Neural progenitor cell (in vitro differentiated cells): ENCODE measurements around the gene ZNF200.

ENCODE experiments used
- EZH2phosphoT487 ChIP-seq: fragments of 200-600 bp; sonication (generic); IDR thresholded peaks from 2 replicates; pipeline ENCODE4 v1.6.1; 2017; ENCODE audit warnings: antibody characterized with exemption
- TF ChIP-seq, protein P1 (sequence below): fragments of 200-600 bp; sonication (generic); IDR thresholded peaks from 2 replicates; pipeline ENCODE4 v1.5.1; 2017; ENCODE audit warnings: antibody characterized with exemption, mild to moderate bottlenecking

GRCh38 chr16:3202903-3203539 is 31.9 kb downstream of the ZNF200 start:
- TF ChIP-seq, protein P1, sequence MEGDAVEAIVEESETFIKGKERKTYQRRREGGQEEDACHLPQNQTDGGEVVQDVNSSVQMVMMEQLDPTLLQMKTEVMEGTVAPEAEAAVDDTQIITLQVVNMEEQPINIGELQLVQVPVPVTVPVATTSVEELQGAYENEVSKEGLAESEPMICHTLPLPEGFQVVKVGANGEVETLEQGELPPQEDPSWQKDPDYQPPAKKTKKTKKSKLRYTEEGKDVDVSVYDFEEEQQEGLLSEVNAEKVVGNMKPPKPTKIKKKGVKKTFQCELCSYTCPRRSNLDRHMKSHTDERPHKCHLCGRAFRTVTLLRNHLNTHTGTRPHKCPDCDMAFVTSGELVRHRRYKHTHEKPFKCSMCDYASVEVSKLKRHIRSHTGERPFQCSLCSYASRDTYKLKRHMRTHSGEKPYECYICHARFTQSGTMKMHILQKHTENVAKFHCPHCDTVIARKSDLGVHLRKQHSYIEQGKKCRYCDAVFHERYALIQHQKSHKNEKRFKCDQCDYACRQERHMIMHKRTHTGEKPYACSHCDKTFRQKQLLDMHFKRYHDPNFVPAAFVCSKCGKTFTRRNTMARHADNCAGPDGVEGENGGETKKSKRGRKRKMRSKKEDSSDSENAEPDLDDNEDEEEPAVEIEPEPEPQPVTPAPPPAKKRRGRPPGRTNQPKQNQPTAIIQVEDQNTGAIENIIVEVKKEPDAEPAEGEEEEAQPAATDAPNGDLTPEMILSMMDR: no peak
- no peak for TF ChIP-seq EZH2phosphoT487
